ENCODE results near the gene HTR1D.
"Not testable (repeated sequence)": the region's sequence is repeated elsewhere in the genome, so short reads cannot be mapped to it uniquely, and the experiment has no call there.

The HTR1D gene

DNA sequence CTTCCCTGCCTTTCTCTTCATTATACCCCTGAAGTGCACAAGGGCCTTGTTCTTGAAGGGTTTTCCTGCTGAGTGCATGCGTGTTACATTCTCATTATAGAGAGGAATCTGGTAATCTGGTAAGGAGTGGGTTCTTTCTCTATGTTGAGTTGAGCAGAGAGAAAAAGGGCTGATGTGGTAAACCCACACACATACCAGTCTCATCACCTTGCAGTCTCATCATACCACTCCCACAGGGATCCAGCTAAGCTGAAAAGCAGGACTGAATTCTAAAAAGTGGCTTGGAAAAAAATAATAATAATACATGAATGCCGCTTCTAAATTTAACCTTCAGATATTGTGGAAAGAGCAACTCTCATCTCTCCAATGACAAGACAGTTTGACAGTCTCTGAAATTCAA lies 10.5 kb upstream of the HTR1D start:
- Histone ChIP-seq H3K4me2 (ENCODE audit: insufficient read depth, low read length) (no peak overlapping the region), H3K27ac (ENCODE audit: low read length) (no peak overlapping the region), H3K4me3 (ENCODE audit: low read depth in 1 of 2, low read length in 2 of 2) (no peak overlapping the region), H4K20me1 (ENCODE audit: insufficient read depth, low read length) (no peaks in the 10 kb centered on the region; the same call in 1 of the 2 replicates), H3K9me3 (ENCODE audit: insufficient read depth, low read length, severe bottlenecking) (no peaks in the 10 kb centered on the region), H3K79me2 (ENCODE audit: insufficient read depth, low read length) (no peaks in the 10 kb centered on the region), H3K36me3 (ENCODE audit: insufficient read depth, low read length) (no peaks in the 10 kb centered on the region), H3K9ac (ENCODE audit: low read depth, low read length) (no peak overlapping the region), H2AFZ (ENCODE audit: low read depth, low read length) (no peak overlapping the region), H3K27me3 (ENCODE audit: insufficient read depth, low read length, poor library complexity) (peaks cover 3% of the 10 kb centered on the region), H3K4me1 (ENCODE audit: insufficient read depth, low read length) (no peaks in the 10 kb centered on the region)
- no peak for DNase-seq
- no peak for ATAC-seq (ENCODE audit: insufficient read depth, low read depth)
- TF ChIP-seq EZH2 (IDR thresholded peaks at IDR 0.05; ENCODE audit: borderline replicate concordance, low read depth, low read length, severe bottlenecking): no peak
- no peak for TF ChIP-seq CTCF (IDR thresholded peaks at IDR 0.05; ENCODE audit: borderline replicate concordance, extremely low read depth, low read length, poor library complexity, severe bottlenecking)

GRCh38 chr1:23224739-23225648 lies 7.7 kb upstream of the HTR1D start:
- H3K4me2 ChIP-seq (ENCODE audit: insufficient read depth, low read length): no peak overlapping the region
- H3K9ac ChIP-seq (ENCODE audit: low read depth, low read length): no peak overlapping the region
- no peak for ATAC-seq (ENCODE audit: insufficient read depth, low read depth)
- H2AFZ ChIP-seq (ENCODE audit: low read depth, low read length): no peak overlapping the region
- no peak for DNase-seq
- no peaks in the 10 kb centered on the region; the same call in 1 of the 2 replicates for H4K20me1 ChIP-seq (ENCODE audit: insufficient read depth, low read length)
- TF ChIP-seq CTCF (IDR thresholded peaks at IDR 0.05; ENCODE audit: borderline replicate concordance, extremely low read depth, low read length, poor library complexity, severe bottlenecking) (no peak), EZH2 (IDR thresholded peaks at IDR 0.05; ENCODE audit: borderline replicate concordance, low read depth, low read length, severe bottlenecking) (no peak)
- H3K4me1 ChIP-seq (ENCODE audit: insufficient read depth, low read length): no peaks in the 10 kb centered on the region
- no peak overlapping the region for H3K4me3 ChIP-seq (ENCODE audit: low read depth in 1 of 2, low read length in 2 of 2)
- H3K27ac ChIP-seq (ENCODE audit: low read length): no peak overlapping the region
- peaks cover 12% of the 10 kb centered on the region for H3K27me3 ChIP-seq (ENCODE audit: insufficient read depth, low read length, poor library complexity)
- no peaks in the 10 kb centered on the region for H3K36me3 ChIP-seq (ENCODE audit: insufficient read depth, low read length)
- H3K9me3 ChIP-seq (ENCODE audit: insufficient read depth, low read length, severe bottlenecking): no peaks in the 10 kb centered on the region
- no peaks in the 10 kb centered on the region for H3K79me2 ChIP-seq (ENCODE audit: insufficient read depth, low read length)

GRCh38 chr1:23223963-23224362 lies 6.7 kb upstream of the HTR1D start:
- not testable (repeated sequence) for H3K9me3 ChIP-seq (ENCODE audit: insufficient read depth, low read length, severe bottlenecking); H4K20me1 ChIP-seq (ENCODE audit: insufficient read depth, low read length); H3K27ac ChIP-seq (ENCODE audit: low read length); H3K36me3 ChIP-seq (ENCODE audit: insufficient read depth, low read length); H3K79me2 ChIP-seq (ENCODE audit: insufficient read depth, low read length); H3K9ac ChIP-seq (ENCODE audit: low read depth, low read length); H3K4me2 ChIP-seq (ENCODE audit: insufficient read depth, low read length); H3K4me3 ChIP-seq (ENCODE audit: low read depth in 1 of 2, low read length in 2 of 2); ATAC-seq (ENCODE audit: insufficient read depth, low read depth); DNase-seq; H3K4me1 ChIP-seq (ENCODE audit: insufficient read depth, low read length); H2AFZ ChIP-seq (ENCODE audit: low read depth, low read length)
- H3K27me3 ChIP-seq (ENCODE audit: insufficient read depth, low read length, poor library complexity): peaks cover 12% of the 10 kb centered on the region

- not testable (repeated sequence) for H3K9ac ChIP-seq (ENCODE audit: low read depth, low read length); ATAC-seq (ENCODE audit: insufficient read depth, low read depth); H3K9me3 ChIP-seq (ENCODE audit: insufficient read depth, low read length, severe bottlenecking); H2AFZ ChIP-seq (ENCODE audit: low read depth, low read length); H3K36me3 ChIP-seq (ENCODE audit: insufficient read depth, low read length); H3K27ac ChIP-seq (ENCODE audit: low read length); H4K20me1 ChIP-seq (ENCODE audit: insufficient read depth, low read length); H3K79me2 ChIP-seq (ENCODE audit: insufficient read depth, low read length); H3K4me3 ChIP-seq (ENCODE audit: low read depth in 1 of 2, low read length in 2 of 2); H3K4me1 ChIP-seq (ENCODE audit: insufficient read depth, low read length); H3K4me2 ChIP-seq (ENCODE audit: insufficient read depth, low read length); DNase-seq
- peaks cover 12% of the 10 kb centered on the region for H3K27me3 ChIP-seq (ENCODE audit: insufficient read depth, low read length, poor library complexity)
Measured at GRCh38 chr1:23223490-23223951, 6.2 kb upstream of the HTR1D start.

Data from DND-41 (cell line).